ENCODE results near the gene GLP2R. TPM values are rescaled to one million over a fixed set of nuclear protein-coding genes. Genes with fewer than 3 reads are reported as not detected.
A peak's percentile ranks its signal among the peaks of the same experiment; 100 is the strongest.

The GLP2R gene
- total and polyA plus RNA-seq, 2 of the 13 experiments (the other 11 are each of a cell fraction or from before 2014, with no cell fraction given): 0.65 to 1.4 TPM

DNA sequence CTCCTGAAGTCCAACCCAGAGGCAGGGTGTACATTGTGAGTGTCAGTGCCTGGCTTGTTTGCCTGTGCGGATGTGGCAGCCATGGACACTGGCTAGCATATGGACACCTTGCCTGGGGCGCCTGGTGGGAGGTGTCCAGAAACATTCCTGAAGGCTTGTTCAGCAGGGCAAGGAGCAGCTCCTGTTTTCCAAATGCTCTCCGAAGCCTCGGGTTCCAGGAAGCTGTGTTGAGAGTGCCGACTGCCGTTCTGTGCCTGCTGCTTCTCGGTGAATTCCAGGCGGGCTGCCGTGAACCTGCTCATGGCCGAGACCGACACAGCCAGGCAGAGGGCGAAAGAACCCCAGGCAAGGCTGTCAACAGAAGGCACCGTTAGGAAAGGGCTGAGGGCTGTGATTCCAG, 23.4 kb upstream of the GLP2R start:
- Histone ChIP-seq H4K20me1 (ENCODE audit: insufficient read depth, low read length) (no peaks in the 10 kb centered on the region), H3K9ac (ENCODE audit: insufficient read depth, low read depth, low read length) (no peak overlapping the region), H3K9me3 (ENCODE audit: low read length) (no peaks in the 10 kb centered on the region), H3K4me3 (replicated peaks in 1 of 3; ENCODE audit: insufficient read depth in 1 of 3, low read depth in 2 of 3, low read length in 3 of 3) (no peak overlapping the region; a peak in 1 of 6 replicates), H3K4me2 (ENCODE audit: low read depth, low read length) (peak overlapping the region; percentile 20), H3K27me3 (ENCODE audit: control insufficient read depth in 1 of 2, insufficient read depth in 2 of 2, low read length in 2 of 2) (peaks cover 0 to 33% of the 10 kb centered on the region in 2 experiments; a peak in 3 of 5 replicates), H3K4me1 (ENCODE audit: insufficient read depth, low read length) (no peaks in the 10 kb centered on the region), H3K36me3 (replicated peaks in 1 of 2; ENCODE audit: control insufficient read depth in 1 of 2, insufficient read depth in 2 of 2, low read length in 2 of 2) (no peaks in the 10 kb centered on the region), H3K27ac (ENCODE audit: extremely low read length, insufficient read depth, low read length) (no peak overlapping the region), H2AFZ (ENCODE audit: low read length) (no peak overlapping the region), H3K79me2 (ENCODE audit: insufficient read depth, low read length) (no peaks in the 10 kb centered on the region)
- in situ Hi-C loops (cut with HindIII; ENCODE audit: extremely low pct_ligation_motif_present, low pct_unique_long_range_greater_than_20kb): no loop called here
- intact Hi-C loops (cut with micrococcal nuclease; ENCODE audit: unreplicated experiment): no loop called here
- ChIA-PET POLR2A (no interaction called here), CTCF (ENCODE audit: low intra/inter-chr PET ratio, low total read pairs) (no interaction called here)
- DNase-seq (ENCODE audit: low spot score) (no peak), ATAC-seq (peak; percentile 63), FAIRE-seq (no peak)
- WGBS (ENCODE audit: low lambda C conversion rate): 12% methylated on average over 9 of the region's 13 CpGs
- TF ChIP-seq, protein P1, sequence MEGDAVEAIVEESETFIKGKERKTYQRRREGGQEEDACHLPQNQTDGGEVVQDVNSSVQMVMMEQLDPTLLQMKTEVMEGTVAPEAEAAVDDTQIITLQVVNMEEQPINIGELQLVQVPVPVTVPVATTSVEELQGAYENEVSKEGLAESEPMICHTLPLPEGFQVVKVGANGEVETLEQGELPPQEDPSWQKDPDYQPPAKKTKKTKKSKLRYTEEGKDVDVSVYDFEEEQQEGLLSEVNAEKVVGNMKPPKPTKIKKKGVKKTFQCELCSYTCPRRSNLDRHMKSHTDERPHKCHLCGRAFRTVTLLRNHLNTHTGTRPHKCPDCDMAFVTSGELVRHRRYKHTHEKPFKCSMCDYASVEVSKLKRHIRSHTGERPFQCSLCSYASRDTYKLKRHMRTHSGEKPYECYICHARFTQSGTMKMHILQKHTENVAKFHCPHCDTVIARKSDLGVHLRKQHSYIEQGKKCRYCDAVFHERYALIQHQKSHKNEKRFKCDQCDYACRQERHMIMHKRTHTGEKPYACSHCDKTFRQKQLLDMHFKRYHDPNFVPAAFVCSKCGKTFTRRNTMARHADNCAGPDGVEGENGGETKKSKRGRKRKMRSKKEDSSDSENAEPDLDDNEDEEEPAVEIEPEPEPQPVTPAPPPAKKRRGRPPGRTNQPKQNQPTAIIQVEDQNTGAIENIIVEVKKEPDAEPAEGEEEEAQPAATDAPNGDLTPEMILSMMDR (CRISPR knock-in tag; IDR thresholded peaks at IDR 0.05): peak; percentile 17; the same call in 1 of the 2 replicates
- TF ChIP-seq ZNF460 (CRISPR knock-in tag; IDR thresholded peaks at IDR 0.05; ENCODE audit: borderline replicate concordance): no peak
- BruUV-seq (replicated peaks): no TSS peak

- in situ Hi-C loops (cut with HindIII; ENCODE audit: extremely low pct_ligation_motif_present, low pct_unique_long_range_greater_than_20kb) (no loop called here), intact Hi-C loops (cut with micrococcal nuclease; ENCODE audit: unreplicated experiment) (no loop called here)
- H4K20me1 ChIP-seq (ENCODE audit: insufficient read depth, low read length): no peaks in the 10 kb centered on the region
- H3K36me3 ChIP-seq (replicated peaks in 1 of 2; ENCODE audit: control insufficient read depth in 1 of 2, insufficient read depth in 2 of 2, low read length in 2 of 2): no peaks in the 10 kb centered on the region
- POLR2A ChIA-PET: no interaction called here
- H3K4me1 ChIP-seq (ENCODE audit: insufficient read depth, low read length): no peaks in the 10 kb centered on the region
- FAIRE-seq (no peak), ATAC-seq (no peak), DNase-seq (ENCODE audit: low spot score) (no peak)
- H3K27ac ChIP-seq (ENCODE audit: extremely low read length, insufficient read depth, low read length): no peak overlapping the region
- H2AFZ ChIP-seq (ENCODE audit: low read length): no peak overlapping the region
- H3K9me3 ChIP-seq (ENCODE audit: low read length): no peaks in the 10 kb centered on the region
- H3K27me3 ChIP-seq (ENCODE audit: control insufficient read depth in 1 of 2, insufficient read depth in 2 of 2, low read length in 2 of 2): peaks cover 0 to 33% of the 10 kb centered on the region in 2 experiments; a peak in 3 of 5 replicates
- H3K79me2 ChIP-seq (ENCODE audit: insufficient read depth, low read length): no peaks in the 10 kb centered on the region
- CTCF ChIA-PET (ENCODE audit: low intra/inter-chr PET ratio, low total read pairs): no interaction called here
- peak overlapping the region; percentile 20 for H3K4me2 ChIP-seq (ENCODE audit: low read depth, low read length)
- no peak overlapping the region for H3K9ac ChIP-seq (ENCODE audit: insufficient read depth, low read depth, low read length)
- no TSS peak for BruUV-seq (replicated peaks)
- WGBS (ENCODE audit: low lambda C conversion rate): 20% methylated on average over 4 of the region's 4 CpGs
- H3K4me3 ChIP-seq (replicated peaks in 1 of 3; ENCODE audit: insufficient read depth in 1 of 3, low read depth in 2 of 3, low read length in 3 of 3): no peak overlapping the region
- TF ChIP-seq ZSCAN30 (CRISPR knock-in tag; IDR thresholded peaks at IDR 0.05) (no peak), TFE3 (CRISPR knock-in tag; IDR thresholded peaks at IDR 0.05) (no peak), SIN3A (IDR thresholded peaks at IDR 0.05; ENCODE audit: borderline replicate concordance, low read depth, low read length) (no peak), KLF12 (CRISPR knock-in tag; IDR thresholded peaks at IDR 0.05; ENCODE audit: borderline replicate concordance) (no peak), TMF1 (CRISPR knock-in tag; IDR thresholded peaks at IDR 0.05; ENCODE audit: low read depth) (no peak), ARID2 (CRISPR knock-in tag; IDR thresholded peaks at IDR 0.05; ENCODE audit: borderline replicate concordance) (no peak), ZNF788 (CRISPR knock-in tag; IDR thresholded peaks at IDR 0.05; ENCODE audit: borderline replicate concordance) (no peak), SP1 (IDR thresholded peaks at IDR 0.05) (no peak), SP1 (CRISPR knock-in tag; IDR thresholded peaks at IDR 0.05) (no peak), CENPT (CRISPR knock-in tag; IDR thresholded peaks at IDR 0.05; ENCODE audit: low read depth) (no peak), ESRRA (CRISPR knock-in tag; IDR thresholded peaks at IDR 0.05; ENCODE audit: low read depth) (no peak), SNAI1 (CRISPR knock-in tag; IDR thresholded peaks at IDR 0.05; ENCODE audit: borderline replicate concordance) (no peak), MEF2D (CRISPR knock-in tag; IDR thresholded peaks at IDR 0.05) (no peak)
- TF ChIP-seq, protein P2, sequence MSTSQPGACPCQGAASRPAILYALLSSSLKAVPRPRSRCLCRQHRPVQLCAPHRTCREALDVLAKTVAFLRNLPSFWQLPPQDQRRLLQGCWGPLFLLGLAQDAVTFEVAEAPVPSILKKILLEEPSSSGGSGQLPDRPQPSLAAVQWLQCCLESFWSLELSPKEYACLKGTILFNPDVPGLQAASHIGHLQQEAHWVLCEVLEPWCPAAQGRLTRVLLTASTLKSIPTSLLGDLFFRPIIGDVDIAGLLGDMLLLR (CRISPR knock-in tag; IDR thresholded peaks at IDR 0.05): no peak
These were observed 23.0 kb upstream of the GLP2R start for GRCh38 chr17:9802697-9803096.
